Measurements from ENCODE around the gene MAPRE2. TPM values are rescaled to one million over a fixed set of nuclear protein-coding genes. Genes with fewer than 3 reads are reported as not detected.

MAPRE2 gene
- total RNA-seq, 1 donor from 2014 or later: 23.3 TPM

DNA sequence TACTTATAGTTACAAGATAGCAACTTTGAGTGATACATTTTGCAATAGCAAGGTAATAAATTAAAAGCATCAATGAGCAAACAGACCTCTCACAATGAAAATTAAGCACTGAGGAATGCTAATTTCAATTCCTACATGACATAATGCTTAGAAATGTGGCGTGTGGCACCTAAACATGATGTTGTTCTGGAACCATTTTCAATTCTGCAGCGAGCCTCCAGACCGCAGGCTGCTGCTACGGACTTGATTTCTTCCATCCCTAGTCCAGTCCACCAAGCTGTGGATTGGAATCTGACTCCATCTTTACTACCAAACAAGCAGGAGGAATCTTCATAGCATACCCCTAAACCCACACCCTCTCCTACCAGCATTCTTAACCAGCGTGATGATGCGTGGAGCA lies 140.9 kb downstream of the MAPRE2 start:
- no peak for DNase-seq

DNA sequence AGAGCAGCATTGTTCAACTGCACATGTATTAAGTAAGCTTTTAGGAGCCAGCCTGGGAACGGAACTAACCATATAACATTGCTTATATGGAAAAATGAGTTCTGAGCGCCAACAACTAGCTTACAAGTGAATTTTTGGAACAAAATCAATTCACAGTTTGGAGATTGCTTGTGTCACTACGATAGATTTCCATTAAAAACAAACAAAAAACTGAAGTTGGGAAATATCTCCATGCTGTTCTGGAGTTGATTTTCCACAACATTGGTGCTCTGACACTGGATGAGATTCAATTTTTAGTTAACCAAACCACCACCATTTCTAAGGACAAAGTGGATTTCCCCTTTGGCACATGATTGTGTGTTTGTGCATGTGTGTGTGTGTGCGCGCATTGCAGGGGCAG lies 142.7 kb downstream of the MAPRE2 start:
- peak; percentile 18 for DNase-seq

DNA sequence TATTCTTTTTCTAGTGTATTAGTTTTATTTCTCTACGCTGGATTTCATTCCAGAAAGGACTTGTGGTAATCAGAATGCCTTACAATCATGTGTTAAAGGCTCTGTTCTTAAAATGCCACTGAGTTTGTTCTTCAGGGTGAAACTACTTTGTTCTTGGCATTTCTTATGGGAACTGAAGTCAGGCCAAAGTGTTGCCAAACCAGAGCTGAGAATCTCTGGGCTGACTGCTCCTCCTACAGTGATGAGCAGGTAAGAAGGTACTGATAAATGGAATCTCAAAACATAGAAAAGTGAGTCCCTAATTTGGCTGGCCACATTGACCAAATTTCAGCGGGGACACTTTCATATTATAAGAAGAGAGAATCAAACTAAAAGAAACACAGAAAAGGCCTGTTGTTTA lies 144.6 kb downstream of the MAPRE2 start:
- DNase-seq: no peak

DNA sequence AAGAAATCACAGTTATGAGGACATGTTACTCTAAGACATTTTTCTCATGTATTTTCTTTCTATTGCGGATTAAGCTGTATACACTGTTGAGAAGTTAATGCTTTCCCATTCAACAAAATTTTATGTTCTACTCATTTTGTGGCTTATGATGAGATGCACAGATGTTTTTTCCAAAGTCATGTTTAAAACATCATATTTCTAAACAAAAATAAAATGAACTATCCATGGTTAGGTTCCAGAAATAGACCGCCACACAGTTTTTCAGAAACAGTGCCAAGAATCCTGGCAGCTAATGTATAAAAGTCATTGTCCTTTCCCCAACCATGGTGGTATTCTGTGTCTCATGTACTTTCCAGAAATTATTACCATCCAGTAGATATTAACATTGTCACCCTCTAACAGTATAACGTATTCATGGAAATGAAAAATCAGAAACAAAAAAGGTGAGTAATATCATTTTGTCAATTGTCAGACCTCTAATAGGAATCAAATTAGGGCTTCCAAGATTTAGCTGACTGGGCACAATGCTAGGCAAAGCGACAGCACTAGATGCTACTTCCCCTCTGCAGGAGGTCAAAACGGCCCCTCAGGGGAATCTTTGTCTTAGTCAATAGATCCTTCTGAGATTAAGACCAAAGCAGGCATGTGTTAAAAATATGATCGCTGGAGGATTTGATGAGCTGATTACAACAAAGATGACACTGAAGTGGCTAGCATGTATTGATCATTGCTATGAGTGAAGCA lies 145.2 kb downstream of the MAPRE2 start:
- peak; percentile 41 for DNase-seq

DNA sequence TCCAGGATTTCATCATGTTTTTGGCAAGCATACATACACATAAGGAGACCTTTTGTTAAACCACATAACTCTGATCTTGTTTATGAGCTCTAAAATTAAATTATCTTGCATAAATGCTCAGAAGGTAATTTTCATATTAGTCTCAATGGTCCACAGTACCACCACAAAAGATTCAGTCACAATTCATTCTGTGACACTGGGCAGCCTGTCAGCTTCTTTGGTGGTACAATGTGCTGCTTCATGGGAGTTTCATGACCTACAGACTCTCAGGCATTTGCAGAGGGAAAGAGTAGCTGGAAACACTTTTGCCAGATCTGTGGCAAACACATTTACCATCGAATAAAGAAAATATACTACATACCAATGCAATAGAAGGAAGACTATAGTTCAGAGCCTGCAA lies 148.3 kb downstream of the MAPRE2 start:
- no peak for DNase-seq

DNA sequence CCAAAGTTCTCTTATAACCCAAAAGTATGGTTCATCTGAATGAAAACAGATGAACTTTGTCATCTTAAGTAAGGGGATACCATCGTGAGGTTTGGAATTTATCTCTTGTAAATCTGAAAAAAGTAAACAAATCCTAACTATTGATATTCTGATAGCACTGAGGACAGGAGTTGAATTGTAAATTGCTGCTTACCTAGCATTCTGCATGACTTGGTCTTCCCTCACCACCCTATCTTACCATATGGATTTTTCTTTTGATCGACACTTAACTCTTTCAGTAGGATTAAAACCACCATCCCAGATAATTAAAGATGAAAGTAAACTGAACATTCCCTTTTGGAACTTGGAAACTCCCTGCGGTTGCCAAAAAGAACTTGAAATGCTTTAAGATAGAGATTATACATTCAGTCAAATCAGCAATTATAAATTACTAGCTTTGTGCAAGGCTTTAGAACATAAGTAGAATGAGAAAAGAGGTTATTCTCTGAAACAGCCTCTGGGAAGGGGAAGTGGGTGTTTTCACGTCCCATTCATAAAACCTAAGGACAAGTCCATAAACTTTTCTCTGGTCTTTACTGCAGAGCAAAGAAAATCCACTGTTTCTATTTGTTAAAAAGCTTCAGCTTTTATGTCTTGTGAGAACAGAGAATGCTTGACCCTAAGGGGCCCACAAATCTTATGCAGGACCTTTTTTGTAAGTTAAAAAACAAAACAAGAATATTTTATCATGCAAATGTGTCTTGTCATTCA lies 149.9 kb downstream of the MAPRE2 start:
- DNase-seq: no peak

DNA sequence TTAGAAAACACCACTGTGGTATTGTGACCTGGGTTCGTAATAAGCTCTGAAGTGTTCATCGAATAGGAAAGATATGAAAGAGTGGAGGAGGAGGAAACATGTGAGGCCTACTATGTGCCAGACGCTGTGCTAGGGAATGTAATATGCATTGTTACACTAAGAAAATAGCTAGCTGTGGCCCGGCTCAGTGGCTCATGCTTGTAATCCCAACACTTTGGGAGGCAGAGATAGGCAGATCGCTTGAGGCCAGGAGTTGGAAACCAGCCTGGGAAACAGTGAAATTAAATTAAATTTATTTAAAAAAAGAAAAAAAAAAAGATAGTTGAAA lies 150.4 kb downstream of the MAPRE2 start:
- DNase-seq: no peak

DNA sequence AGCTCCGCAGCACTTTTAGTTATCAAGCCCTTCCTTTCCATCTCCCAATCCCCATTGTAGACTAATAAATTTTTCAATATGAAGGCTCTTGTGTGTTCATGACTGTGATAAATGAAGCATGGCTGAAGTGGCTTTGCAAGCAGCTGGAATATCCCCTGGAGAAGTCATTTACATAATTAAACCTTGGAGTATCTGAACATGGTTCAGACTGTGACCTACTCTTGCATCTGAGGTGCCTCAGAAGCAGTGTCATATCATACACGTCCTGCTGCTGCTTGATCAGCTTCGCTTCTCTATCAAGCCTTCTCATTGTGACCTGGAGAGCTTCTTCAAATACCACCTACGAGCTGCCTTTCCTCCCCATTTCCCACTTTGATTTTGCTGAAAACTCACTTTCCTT lies 151.2 kb downstream of the MAPRE2 start:
- no peak for DNase-seq

Small RNAs within 50 kb of the gene (small RNA-seq; reads per million reads assigned to genes)
- gene AC015967.2 (ENCODE audit: low replicate concordance): not detected

Other genes with a start within 250 kb of the MAPRE2 start
- 28.7 TPM for gene ZNF397, start 199.6 kb downstream of the MAPRE2 start, total RNA-seq
- gene ZSCAN30, start 248.8 kb downstream of the MAPRE2 start, total RNA-seq: 19.7 TPM

Measured in skin of body (tissue), 3 donors.